Stomach (tissue), 9 donors: Measurements from ENCODE around the gene ARSA. TPM values are rescaled to one million over a fixed set of nuclear protein-coding genes. Genes with fewer than 3 reads are reported as not detected.

ENCODE experiments used
- DNase-seq, 2 donors: peaks; one replicate each; pipeline versions ENCODE4 v3.0.0 to v3.0.0-alpha.2; 2013 to 2019
- H3K27ac ChIP-seq, 5 donors: fragments of 200-600 bp in 4 of 5; sonication (generic) in 4 of 5; one replicate each; pipeline ENCODE4 v1.5.1; 2013 to 2019; ENCODE audit warnings: mild to moderate bottlenecking in 1 of 5, moderate library complexity in 1 of 5
- H3K27me3 ChIP-seq, 3 donors: fragments of 200-600 bp; sonication (generic); one replicate each; pipeline ENCODE4 v1.5.1; 2017 to 2019; ENCODE audit warnings: mixed run types in 1 of 3
- H3K36me3 ChIP-seq, 4 donors: fragments of 200-600 bp; sonication (generic); 1 replicate in 3 of 4; 2 replicates in 1 of 4; pipeline ENCODE4 v1.5.1; 2016 to 2019
- H3K4me1 ChIP-seq, 4 donors: fragments of 200-600 bp; sonication (generic); one replicate each; pipeline ENCODE4 v1.5.1; 2016 to 2019
- H3K4me3 ChIP-seq, 4 donors: fragments of 200-600 bp; sonication (generic) in 3 of 4; one replicate each; pipeline ENCODE4 v1.5.1; 2016 to 2019; ENCODE audit warnings: mild to moderate bottlenecking in 1 of 4
- H3K9me3 ChIP-seq, 4 donors: fragments of 200-600 bp; sonication (generic); one replicate each; pipeline ENCODE4 v1.5.1; 2016 to 2019
- EP300 ChIP-seq: sonication (generic); formaldehyde crosslinking; IDR thresholded peaks from one replicate; pipeline ENCODE4 v1.6.1; 2017; ENCODE audit warnings: antibody characterized with exemption
- POLR2A ChIP-seq, 4 donors: fragments of 450-650 bp; IDR thresholded peaks; one replicate each; pipeline ENCODE4 v1.6.1; 2016; ENCODE audit warnings: antibody characterized with exemption in 4 of 4, control low read depth in 2 of 4, mild to moderate bottlenecking in 1 of 4, moderate library complexity in 1 of 4
- POLR2AphosphoS5 ChIP-seq, 3 donors: sonication (generic); formaldehyde crosslinking; IDR thresholded peaks; one replicate each; pipeline ENCODE4 v1.6.1; 2016; ENCODE audit warnings: antibody characterized with exemption in 3 of 3
- WGBS, 5 donors: extraction: QIAGEN DNeasy Blood & Tissue Kit in 3 of 5; methylation state at CpG; one replicate each; pipeline versions ENCODE4 v1.1.5 to v1.1.7; 2013 to 2018; 5-methylcytosine and 5-hydroxymethylcytosine counted together
- intact Hi-C: fragments of 100-400 bp; cut with DNase I; formaldehyde crosslinking; loops from one replicate; pipeline ENCODE4 v1.15.1; 2023; ENCODE audit warnings: low total_unique reads
- polyA plus RNA-seq, 3 donors: library from polyadenylated mRNA; stranded (reverse); fragments of 200-250 nt; gene quantifications; one replicate each; pipeline ENCODE4 v1.2.3, GENCODE V29; 2013
- total RNA-seq, 5 donors: library from RNA; depleted of rRNA; stranded (reverse); fragments of >200 nt; gene quantifications; one replicate each; pipeline versions ENCODE4 v1.1.0 to v1.2.3, GENCODE V29; 2014 to 2016
- TF ChIP-seq, protein P1 (sequence below), 7 experiments: fragments of 450-650 bp in 4 of 7; fragments of 200-600 bp in 3 of 7; sonication (generic) in 3 of 7; IDR thresholded peaks; one replicate each; pipeline ENCODE4 v1.5.1; 2016 to 2019; ENCODE audit warnings: antibody characterized with exemption in 7 of 7, control low read depth in 2 of 7, mild to moderate bottlenecking in 1 of 7
- donor health status: healthy with polysubstance abuse.
- donor health status: Bipolar disorder and iron deficiency.
- donor health status: healthy.

Gene ARSA
- total and polyA plus RNA-seq, 8 donors, result 7.7 to 88.1 (median 43.4) TPM

DNA sequence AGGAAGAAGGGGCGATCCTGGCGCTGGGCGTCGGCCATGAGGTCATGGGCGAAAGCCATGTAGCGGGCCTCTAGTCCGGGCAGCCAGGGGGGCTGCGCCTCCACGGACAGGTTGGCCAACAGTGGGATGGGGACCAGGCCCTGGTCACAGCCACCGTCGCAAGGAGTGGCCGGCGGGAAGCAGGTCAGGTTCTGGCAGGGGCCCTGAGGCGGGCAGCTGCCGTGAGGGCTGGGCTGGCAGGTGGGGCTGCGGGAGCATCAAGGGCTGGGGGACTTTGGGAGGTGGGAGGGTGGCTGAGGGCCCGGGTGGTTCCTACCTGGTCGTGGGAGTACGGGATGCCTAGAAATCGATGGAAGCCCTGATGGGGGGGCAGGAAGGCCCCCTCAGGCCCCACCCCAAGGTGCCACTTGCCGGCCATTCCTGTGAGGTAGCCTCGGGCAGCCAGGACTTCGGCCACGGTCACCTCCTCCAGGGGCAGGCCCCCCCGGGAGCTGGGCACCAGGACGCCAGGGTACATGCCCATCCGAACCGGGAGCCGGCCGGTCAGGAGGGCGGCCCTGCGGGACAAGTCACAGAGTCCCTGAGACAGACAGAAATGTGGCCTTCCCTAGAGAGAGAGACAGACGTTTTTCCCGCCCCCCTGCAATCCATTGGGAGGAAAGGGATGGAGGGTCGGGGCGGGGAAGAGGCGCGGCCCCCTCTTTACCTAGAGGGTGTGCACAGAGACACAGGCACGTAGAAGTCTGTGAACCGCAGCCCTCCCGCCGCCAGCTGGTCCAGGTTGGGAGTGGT lies 906 bp downstream of the ARSA start:
- peak; percentile 28 to 29 for DNase-seq
- intact Hi-C loops, result no loop called here
- WGBS, 5 donors, result 71 to 80% (median 75%) methylated on average over 34 to 42 of the region's 42 CpGs
- H3K9me3 ChIP-seq, result no peaks in the 10 kb centered on the region
- H3K27me3 ChIP-seq, result no peaks in the 10 kb centered on the region
- H3K4me3 ChIP-seq, result peak overlapping the region; percentile 64 to 88 (median 76)
- H3K4me1 ChIP-seq, result peaks cover 25 to 41% (median 39%) of the 10 kb centered on the region in 4 donors
- peak overlapping the region; percentile 84 to 89 (median 86) for H3K27ac ChIP-seq
- peaks cover 8 to 22% (median 18%) of the 10 kb centered on the region in 4 donors for H3K36me3 ChIP-seq
- TF ChIP-seq POLR2AphosphoS5 (IDR thresholded peaks at IDR 0.05) (no peak), POLR2A (IDR thresholded peaks at IDR 0.05) (no peak), EP300 (no peak)
- TF ChIP-seq, protein P1, sequence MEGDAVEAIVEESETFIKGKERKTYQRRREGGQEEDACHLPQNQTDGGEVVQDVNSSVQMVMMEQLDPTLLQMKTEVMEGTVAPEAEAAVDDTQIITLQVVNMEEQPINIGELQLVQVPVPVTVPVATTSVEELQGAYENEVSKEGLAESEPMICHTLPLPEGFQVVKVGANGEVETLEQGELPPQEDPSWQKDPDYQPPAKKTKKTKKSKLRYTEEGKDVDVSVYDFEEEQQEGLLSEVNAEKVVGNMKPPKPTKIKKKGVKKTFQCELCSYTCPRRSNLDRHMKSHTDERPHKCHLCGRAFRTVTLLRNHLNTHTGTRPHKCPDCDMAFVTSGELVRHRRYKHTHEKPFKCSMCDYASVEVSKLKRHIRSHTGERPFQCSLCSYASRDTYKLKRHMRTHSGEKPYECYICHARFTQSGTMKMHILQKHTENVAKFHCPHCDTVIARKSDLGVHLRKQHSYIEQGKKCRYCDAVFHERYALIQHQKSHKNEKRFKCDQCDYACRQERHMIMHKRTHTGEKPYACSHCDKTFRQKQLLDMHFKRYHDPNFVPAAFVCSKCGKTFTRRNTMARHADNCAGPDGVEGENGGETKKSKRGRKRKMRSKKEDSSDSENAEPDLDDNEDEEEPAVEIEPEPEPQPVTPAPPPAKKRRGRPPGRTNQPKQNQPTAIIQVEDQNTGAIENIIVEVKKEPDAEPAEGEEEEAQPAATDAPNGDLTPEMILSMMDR (IDR thresholded peaks at IDR 0.05), result no peak

DNA sequence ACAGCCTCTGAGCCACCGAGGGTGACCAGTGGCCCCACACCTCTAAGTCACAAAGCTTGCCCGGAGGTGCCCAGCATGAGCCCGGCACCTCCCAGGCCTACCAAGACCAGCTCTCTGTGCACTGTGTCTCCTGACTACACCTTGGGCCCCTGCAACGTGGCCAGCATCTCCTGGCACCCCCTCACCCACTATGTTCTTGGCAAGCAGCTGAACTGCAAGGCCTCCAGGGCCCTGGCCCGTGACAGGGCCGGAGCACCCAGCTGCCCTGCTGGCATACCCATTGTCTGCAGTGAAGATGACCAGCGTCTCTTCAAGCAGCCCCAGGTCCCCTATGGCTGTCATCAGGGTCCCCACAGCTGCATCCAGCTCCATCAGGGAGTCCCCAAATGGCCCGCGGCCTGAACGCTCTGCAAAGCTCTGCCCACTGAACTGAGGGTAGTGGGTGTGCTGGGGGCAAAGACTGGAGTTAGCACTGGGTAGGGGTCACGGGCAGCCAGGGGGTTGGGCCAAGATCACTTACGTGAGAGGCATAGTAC lies 1.6 kb downstream of the ARSA start:
- TF ChIP-seq EP300, result no peak
- TF ChIP-seq, protein P1 (IDR thresholded peaks at IDR 0.05), result no peak
- no peak for TF ChIP-seq POLR2A (IDR thresholded peaks at IDR 0.05)
- no peak for TF ChIP-seq POLR2AphosphoS5 (IDR thresholded peaks at IDR 0.05)
- WGBS, 5 donors, result 73 to 87% (median 86%) methylated on average over 3 to 12 of the region's 12 CpGs

DNA sequence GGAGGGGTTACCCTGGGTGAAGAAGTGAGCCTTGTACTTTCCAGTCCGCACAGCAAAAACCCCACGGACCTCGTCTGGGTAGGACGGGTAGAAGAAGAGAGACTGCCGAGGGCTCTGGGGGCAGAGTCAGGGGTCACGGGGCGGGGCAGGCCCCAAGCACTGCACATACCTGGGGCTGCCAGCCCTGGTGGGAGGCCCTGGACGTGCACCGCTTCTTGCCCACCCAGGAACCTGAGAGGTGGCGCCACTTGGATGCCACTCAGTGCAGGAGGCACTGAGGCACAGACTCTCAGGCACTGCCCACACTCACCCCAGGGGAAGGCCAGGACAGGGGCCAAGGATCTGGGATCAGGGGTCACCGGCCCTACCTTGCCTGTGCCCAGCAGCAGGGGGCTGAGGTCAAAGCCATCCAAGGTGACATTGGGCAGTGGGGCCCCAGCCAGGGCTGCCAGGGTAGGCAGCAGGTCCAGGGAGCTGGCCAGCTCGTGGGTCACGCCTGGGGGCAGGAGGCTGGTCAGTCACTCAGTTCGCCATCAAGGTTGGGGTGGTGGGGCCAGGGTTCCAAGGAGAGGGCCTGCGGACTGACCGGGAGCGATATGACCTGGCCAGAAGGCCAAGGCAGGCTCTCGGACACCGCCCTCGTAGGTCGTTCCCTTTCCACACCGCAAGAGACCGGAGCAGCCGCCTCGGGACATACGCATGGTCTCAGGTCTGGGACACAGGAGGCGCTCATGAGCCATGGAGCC lies 2.2 kb downstream of the ARSA start:
- intact Hi-C loops, result no loop called here
- Histone ChIP-seq H3K27ac (no peak overlapping the region), H3K4me1 (peaks cover 38 to 54% (median 52%) of the 10 kb centered on the region in 4 donors)

More for the DNA sequence above, 1.6 kb downstream of the ARSA start:
- Histone ChIP-seq H3K4me1 (peaks cover 31 to 47% (median 45%) of the 10 kb centered on the region in 4 donors), H3K4me3 (peak overlapping the region in 1 of 4 donors; percentile 88), H3K27me3 (peaks cover 0 to under 1% (median 0%) of the 10 kb centered on the region in 3 donors), H3K27ac (peak overlapping the region in 2 of 5 donors; percentile 86 to 89), H3K36me3 (peaks cover 8 to 22% (median 18%) of the 10 kb centered on the region in 4 donors), H3K9me3 (no peaks in the 10 kb centered on the region)
- DNase-seq, result peak in 1 of 2 donors; percentile 24
- intact Hi-C loops, result no loop called here

More for the DNA sequence above, 2.2 kb downstream of the ARSA start:
- TF ChIP-seq POLR2AphosphoS5 (IDR thresholded peaks at IDR 0.05) (no peak), EP300 (no peak), POLR2A (IDR thresholded peaks at IDR 0.05) (no peak)
- TF ChIP-seq, protein P1 (IDR thresholded peaks at IDR 0.05), result no peak
- 84 to 92% (median 89%) methylated on average over 16 to 27 of the region's 27 CpGs for WGBS, 5 donors
- H3K36me3 ChIP-seq, result peaks cover 8 to 22% (median 18%) of the 10 kb centered on the region in 4 donors
- H3K4me3 ChIP-seq, result no peak overlapping the region
- no peaks in the 10 kb centered on the region for H3K9me3 ChIP-seq
- DNase-seq, result peak in 1 of 2 donors; percentile 21
- H3K27me3 ChIP-seq, result peaks cover 0 to 7% (median 0%) of the 10 kb centered on the region in 3 donors
